HEK293 (cell line): ENCODE data around the gene FBXO27.

Experiments
- EGR2 ChIP-seq: fragments of 450-650 bp; formaldehyde crosslinking; IDR thresholded peaks from 2 replicates; pipeline ENCODE4 v1.5.1; 2016; ENCODE audit warnings: low read depth, missing biosample characterization, missing genetic modification characterization
- GLI2 ChIP-seq: fragments of 450-650 bp; formaldehyde crosslinking; IDR thresholded peaks from 2 replicates; pipeline ENCODE4; 2017; ENCODE audit warnings: missing biosample characterization, missing genetic modification characterization, low read depth, borderline replicate concordance
- GLIS2 ChIP-seq: fragments of 450-650 bp; formaldehyde crosslinking; IDR thresholded peaks from 2 replicates; pipeline ENCODE4 v1.5.1; 2016; ENCODE audit warnings: missing biosample characterization, missing genetic modification characterization
- KLF1 ChIP-seq: fragments of 450-650 bp; formaldehyde crosslinking; IDR thresholded peaks from 2 replicates; pipeline ENCODE4 v1.5.1; 2016; ENCODE audit warnings: missing biosample characterization, missing genetic modification characterization
- KLF16 ChIP-seq: fragments of 450-650 bp; formaldehyde crosslinking; IDR thresholded peaks from 2 replicates; pipeline ENCODE4 v1.5.1; 2017; ENCODE audit warnings: missing biosample characterization, missing genetic modification characterization
- MZF1 ChIP-seq: fragments of 450-650 bp; formaldehyde crosslinking; IDR thresholded peaks from 2 replicates; pipeline ENCODE4 v1.5.1; 2017; ENCODE audit warnings: missing biosample characterization, missing genetic modification characterization, borderline replicate concordance
- SP3 ChIP-seq: fragments of 450-650 bp; formaldehyde crosslinking; IDR thresholded peaks from 2 replicates; pipeline ENCODE4 v1.5.1; 2016; ENCODE audit warnings: missing biosample characterization, missing genetic modification characterization
- SP7 ChIP-seq: fragments of 450-650 bp; formaldehyde crosslinking; IDR thresholded peaks from 2 replicates; pipeline ENCODE4 v1.5.1; 2016; ENCODE audit warnings: missing biosample characterization, missing genetic modification characterization
- WT1 ChIP-seq: fragments of 450-650 bp; formaldehyde crosslinking; IDR thresholded peaks from 2 replicates; pipeline ENCODE4 v1.5.1; 2016; ENCODE audit warnings: missing biosample characterization, missing genetic modification characterization
- YY1 ChIP-seq: fragments of 450-650 bp; formaldehyde crosslinking; IDR thresholded peaks from 2 replicates; pipeline ENCODE4 v1.5.1; 2018; ENCODE audit warnings: missing biosample characterization, missing genetic modification characterization
- ZBTB21 ChIP-seq: fragments of 450-650 bp; formaldehyde crosslinking; IDR thresholded peaks from 2 replicates; pipeline ENCODE4 v1.5.1; 2017; ENCODE audit warnings: missing biosample characterization, missing genetic modification characterization
- ZBTB48 ChIP-seq: fragments of 450-650 bp; formaldehyde crosslinking; IDR thresholded peaks from 2 replicates; pipeline ENCODE4 v1.5.1; 2016; ENCODE audit warnings: missing biosample characterization, missing genetic modification characterization
- ZNF184 ChIP-seq: fragments of 450-650 bp; IDR thresholded peaks from 2 replicates; pipeline ENCODE4 v1.5.1; 2018; ENCODE audit warnings: missing biosample characterization, mild to moderate bottlenecking, missing genetic modification characterization
- ZNF211 ChIP-seq: fragments of 450-650 bp; formaldehyde crosslinking; IDR thresholded peaks from 2 replicates; pipeline ENCODE4 v1.5.1; 2016; ENCODE audit warnings: low read depth, missing biosample characterization, missing genetic modification characterization
- ZNF223 ChIP-seq: fragments of 450-650 bp; formaldehyde crosslinking; IDR thresholded peaks from 2 replicates; pipeline ENCODE4 v1.5.1; 2016; ENCODE audit warnings: missing biosample characterization, missing genetic modification characterization
- ZNF266 ChIP-seq: fragments of 450-650 bp; formaldehyde crosslinking; IDR thresholded peaks from 2 replicates; pipeline ENCODE4 v1.5.1; 2016; ENCODE audit warnings: missing biosample characterization, missing genetic modification characterization, low read depth
- ZNF354C ChIP-seq: fragments of 450-650 bp; formaldehyde crosslinking; IDR thresholded peaks from 2 replicates; pipeline ENCODE4 v1.5.1; 2016; ENCODE audit warnings: missing biosample characterization, missing genetic modification characterization, low read depth, borderline replicate concordance
- ZNF600 ChIP-seq: fragments of 450-650 bp; formaldehyde crosslinking; IDR thresholded peaks from 2 replicates; pipeline ENCODE4 v1.5.1; 2016; ENCODE audit warnings: missing biosample characterization, missing genetic modification characterization
- ZNF660 ChIP-seq: fragments of 450-650 bp; IDR thresholded peaks from 2 replicates; pipeline ENCODE4 v1.5.1; 2018; ENCODE audit warnings: missing biosample characterization, mild to moderate bottlenecking, missing genetic modification characterization
- ZNF792 ChIP-seq: fragments of 450-650 bp; formaldehyde crosslinking; IDR thresholded peaks from 2 replicates; pipeline ENCODE4 v1.5.1; 2016; ENCODE audit warnings: missing biosample characterization, missing genetic modification characterization
- TF ChIP-seq, protein P1 (sequence below): fragments of 450-650 bp; formaldehyde crosslinking; IDR thresholded peaks from 2 replicates; pipeline ENCODE4 v1.5.1; 2016; ENCODE audit warnings: missing biosample characterization, missing genetic modification characterization, low read depth
- TF ChIP-seq, protein P2 (sequence below): fragments of 450-650 bp; formaldehyde crosslinking; IDR thresholded peaks from 2 replicates; pipeline ENCODE4 v1.5.1; 2016; ENCODE audit warnings: missing biosample characterization, missing genetic modification characterization
- TF ChIP-seq, protein P3 (sequence below): fragments of 450-650 bp; formaldehyde crosslinking; IDR thresholded peaks from 2 replicates; pipeline ENCODE4 v1.5.1; 2016; ENCODE audit warnings: missing biosample characterization, missing genetic modification characterization, borderline replicate concordance
- TF ChIP-seq, protein P4 (sequence below): fragments of 450-650 bp; formaldehyde crosslinking; IDR thresholded peaks from 2 replicates; pipeline ENCODE4 v1.5.1; 2017; ENCODE audit warnings: missing biosample characterization, missing genetic modification characterization
- TF ChIP-seq, protein P5 (sequence below): fragments of 450-650 bp; formaldehyde crosslinking; IDR thresholded peaks from 2 replicates; pipeline ENCODE4 v1.5.1; 2016; ENCODE audit warnings: missing biosample characterization, missing genetic modification characterization

FBXO27 gene

DNA sequence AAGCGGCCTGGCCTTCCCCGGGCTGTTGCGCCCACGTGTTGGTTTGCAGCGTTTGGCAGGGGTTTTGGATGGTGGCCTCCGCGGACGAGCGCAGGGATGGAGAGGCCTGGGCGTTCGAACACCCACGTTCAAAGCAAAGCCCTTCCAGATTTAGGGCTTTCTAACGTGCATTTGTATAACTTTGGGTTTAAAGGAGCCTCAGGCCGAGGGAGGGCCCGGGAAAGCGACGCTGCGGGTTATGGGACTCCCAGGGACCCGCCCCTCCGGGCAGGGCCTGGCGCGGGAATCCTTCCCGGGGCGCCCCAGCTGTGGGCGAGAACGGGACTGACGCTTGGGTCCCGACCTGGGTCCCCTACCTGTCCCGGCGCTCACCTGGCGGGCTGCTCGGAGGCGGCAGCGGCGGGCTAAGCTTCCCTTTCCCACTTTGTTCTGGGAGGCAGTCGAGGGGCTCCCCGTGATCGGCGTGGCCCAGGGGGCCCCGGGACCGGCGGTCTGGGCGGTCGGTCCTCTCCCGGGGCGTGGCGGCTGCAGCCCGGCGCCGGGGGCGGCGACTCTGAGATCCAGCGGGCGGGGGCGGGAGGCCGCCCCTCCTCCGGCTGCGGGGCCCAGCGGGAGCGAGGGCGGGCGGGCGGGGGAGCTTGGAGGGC lies 57.0 kb downstream of the FBXO27 start, which contains the start of gene FBXO17 (continued):
- TF ChIP-seq, protein P1, sequence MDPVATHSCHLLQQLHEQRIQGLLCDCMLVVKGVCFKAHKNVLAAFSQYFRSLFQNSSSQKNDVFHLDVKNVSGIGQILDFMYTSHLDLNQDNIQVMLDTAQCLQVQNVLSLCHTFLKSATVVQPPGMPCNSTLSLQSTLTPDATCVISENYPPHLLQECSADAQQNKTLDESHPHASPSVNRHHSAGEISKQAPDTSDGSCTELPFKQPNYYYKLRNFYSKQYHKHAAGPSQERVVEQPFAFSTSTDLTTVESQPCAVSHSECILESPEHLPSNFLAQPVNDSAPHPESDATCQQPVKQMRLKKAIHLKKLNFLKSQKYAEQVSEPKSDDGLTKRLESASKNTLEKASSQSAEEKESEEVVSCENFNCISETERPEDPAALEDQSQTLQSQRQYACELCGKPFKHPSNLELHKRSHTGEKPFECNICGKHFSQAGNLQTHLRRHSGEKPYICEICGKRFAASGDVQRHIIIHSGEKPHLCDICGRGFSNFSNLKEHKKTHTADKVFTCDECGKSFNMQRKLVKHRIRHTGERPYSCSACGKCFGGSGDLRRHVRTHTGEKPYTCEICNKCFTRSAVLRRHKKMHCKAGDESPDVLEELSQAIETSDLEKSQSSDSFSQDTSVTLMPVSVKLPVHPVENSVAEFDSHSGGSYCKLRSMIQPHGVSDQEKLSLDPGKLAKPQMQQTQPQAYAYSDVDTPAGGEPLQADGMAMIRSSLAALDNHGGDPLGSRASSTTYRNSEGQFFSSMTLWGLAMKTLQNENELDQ (tag by site-specific recombination): no peak
- TF ChIP-seq WT1 (tag by site-specific recombination): peak; percentile 76
- peak; percentile 95 for TF ChIP-seq KLF1 (tag by site-specific recombination)
- TF ChIP-seq, protein P2, sequence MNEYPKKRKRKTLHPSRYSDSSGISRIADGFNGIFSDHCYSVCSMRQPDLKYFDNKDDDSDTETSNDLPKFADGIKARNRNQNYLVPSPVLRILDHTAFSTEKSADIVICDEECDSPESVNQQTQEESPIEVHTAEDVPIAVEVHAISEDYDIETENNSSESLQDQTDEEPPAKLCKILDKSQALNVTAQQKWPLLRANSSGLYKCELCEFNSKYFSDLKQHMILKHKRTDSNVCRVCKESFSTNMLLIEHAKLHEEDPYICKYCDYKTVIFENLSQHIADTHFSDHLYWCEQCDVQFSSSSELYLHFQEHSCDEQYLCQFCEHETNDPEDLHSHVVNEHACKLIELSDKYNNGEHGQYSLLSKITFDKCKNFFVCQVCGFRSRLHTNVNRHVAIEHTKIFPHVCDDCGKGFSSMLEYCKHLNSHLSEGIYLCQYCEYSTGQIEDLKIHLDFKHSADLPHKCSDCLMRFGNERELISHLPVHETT (tag by site-specific recombination): peak; percentile 52
- TF ChIP-seq GLI2 (tag by site-specific recombination): no peak; the same call in 1 of the 2 replicates
- TF ChIP-seq, protein P3, sequence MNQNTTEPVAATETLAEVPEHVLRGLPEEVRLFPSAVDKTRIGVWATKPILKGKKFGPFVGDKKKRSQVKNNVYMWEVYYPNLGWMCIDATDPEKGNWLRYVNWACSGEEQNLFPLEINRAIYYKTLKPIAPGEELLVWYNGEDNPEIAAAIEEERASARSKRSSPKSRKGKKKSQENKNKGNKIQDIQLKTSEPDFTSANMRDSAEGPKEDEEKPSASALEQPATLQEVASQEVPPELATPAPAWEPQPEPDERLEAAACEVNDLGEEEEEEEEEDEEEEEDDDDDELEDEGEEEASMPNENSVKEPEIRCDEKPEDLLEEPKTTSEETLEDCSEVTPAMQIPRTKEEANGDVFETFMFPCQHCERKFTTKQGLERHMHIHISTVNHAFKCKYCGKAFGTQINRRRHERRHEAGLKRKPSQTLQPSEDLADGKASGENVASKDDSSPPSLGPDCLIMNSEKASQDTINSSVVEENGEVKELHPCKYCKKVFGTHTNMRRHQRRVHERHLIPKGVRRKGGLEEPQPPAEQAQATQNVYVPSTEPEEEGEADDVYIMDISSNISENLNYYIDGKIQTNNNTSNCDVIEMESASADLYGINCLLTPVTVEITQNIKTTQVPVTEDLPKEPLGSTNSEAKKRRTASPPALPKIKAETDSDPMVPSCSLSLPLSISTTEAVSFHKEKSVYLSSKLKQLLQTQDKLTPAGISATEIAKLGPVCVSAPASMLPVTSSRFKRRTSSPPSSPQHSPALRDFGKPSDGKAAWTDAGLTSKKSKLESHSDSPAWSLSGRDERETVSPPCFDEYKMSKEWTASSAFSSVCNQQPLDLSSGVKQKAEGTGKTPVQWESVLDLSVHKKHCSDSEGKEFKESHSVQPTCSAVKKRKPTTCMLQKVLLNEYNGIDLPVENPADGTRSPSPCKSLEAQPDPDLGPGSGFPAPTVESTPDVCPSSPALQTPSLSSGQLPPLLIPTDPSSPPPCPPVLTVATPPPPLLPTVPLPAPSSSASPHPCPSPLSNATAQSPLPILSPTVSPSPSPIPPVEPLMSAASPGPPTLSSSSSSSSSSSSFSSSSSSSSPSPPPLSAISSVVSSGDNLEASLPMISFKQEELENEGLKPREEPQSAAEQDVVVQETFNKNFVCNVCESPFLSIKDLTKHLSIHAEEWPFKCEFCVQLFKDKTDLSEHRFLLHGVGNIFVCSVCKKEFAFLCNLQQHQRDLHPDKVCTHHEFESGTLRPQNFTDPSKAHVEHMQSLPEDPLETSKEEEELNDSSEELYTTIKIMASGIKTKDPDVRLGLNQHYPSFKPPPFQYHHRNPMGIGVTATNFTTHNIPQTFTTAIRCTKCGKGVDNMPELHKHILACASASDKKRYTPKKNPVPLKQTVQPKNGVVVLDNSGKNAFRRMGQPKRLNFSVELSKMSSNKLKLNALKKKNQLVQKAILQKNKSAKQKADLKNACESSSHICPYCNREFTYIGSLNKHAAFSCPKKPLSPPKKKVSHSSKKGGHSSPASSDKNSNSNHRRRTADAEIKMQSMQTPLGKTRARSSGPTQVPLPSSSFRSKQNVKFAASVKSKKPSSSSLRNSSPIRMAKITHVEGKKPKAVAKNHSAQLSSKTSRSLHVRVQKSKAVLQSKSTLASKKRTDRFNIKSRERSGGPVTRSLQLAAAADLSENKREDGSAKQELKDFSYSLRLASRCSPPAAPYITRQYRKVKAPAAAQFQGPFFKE (tag by site-specific recombination): no peak
- TF ChIP-seq MZF1 (tag by site-specific recombination): peak; percentile 74; the same call in 1 of the 2 replicates
- TF ChIP-seq, protein P4, sequence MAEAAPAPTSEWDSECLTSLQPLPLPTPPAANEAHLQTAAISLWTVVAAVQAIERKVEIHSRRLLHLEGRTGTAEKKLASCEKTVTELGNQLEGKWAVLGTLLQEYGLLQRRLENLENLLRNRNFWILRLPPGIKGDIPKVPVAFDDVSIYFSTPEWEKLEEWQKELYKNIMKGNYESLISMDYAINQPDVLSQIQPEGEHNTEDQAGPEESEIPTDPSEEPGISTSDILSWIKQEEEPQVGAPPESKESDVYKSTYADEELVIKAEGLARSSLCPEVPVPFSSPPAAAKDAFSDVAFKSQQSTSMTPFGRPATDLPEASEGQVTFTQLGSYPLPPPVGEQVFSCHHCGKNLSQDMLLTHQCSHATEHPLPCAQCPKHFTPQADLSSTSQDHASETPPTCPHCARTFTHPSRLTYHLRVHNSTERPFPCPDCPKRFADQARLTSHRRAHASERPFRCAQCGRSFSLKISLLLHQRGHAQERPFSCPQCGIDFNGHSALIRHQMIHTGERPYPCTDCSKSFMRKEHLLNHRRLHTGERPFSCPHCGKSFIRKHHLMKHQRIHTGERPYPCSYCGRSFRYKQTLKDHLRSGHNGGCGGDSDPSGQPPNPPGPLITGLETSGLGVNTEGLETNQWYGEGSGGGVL (tag by site-specific recombination): peak; percentile 80
- TF ChIP-seq ZNF223 (tag by site-specific recombination): peak; percentile 20; the same call in 1 of the 2 replicates
- no peak for TF ChIP-seq ZNF211 (tag by site-specific recombination)
- peak; percentile 59; the same call in 1 of the 2 replicates for TF ChIP-seq ZBTB21 (tag by site-specific recombination)
- TF ChIP-seq, protein P5, sequence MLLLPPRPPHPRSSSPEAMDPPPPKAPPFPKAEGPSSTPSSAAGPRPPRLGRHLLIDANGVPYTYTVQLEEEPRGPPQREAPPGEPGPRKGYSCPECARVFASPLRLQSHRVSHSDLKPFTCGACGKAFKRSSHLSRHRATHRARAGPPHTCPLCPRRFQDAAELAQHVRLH: peak; percentile 85
- peak; percentile 90 for TF ChIP-seq ZNF660 (tag by site-specific recombination)
- TF ChIP-seq GLIS2 (tag by site-specific recombination): peak; percentile 100
- peak; percentile 97 for TF ChIP-seq EGR2
- no peak for TF ChIP-seq ZNF354C (tag by site-specific recombination)
- peak; percentile 89 for TF ChIP-seq SP7 (tag by site-specific recombination)
- TF ChIP-seq ZBTB48 (tag by site-specific recombination): peak; percentile 98
- TF ChIP-seq ZNF792 (tag by site-specific recombination): peak; percentile 83; the same call in 1 of the 2 replicates
- peak; percentile 99 for TF ChIP-seq KLF16 (tag by site-specific recombination)
- TF ChIP-seq ZNF600 (tag by site-specific recombination): peak; percentile 98
- TF ChIP-seq ZNF266 (tag by site-specific recombination): no peak
- TF ChIP-seq YY1: no peak; the same call in 1 of the 2 replicates
- peak; percentile 94 for TF ChIP-seq SP3 (tag by site-specific recombination)
- no peak; the same call in 1 of the 2 replicates for TF ChIP-seq ZNF184 (tag by site-specific recombination)
